ENCODE data around the gene ARMCX1.
A peak's percentile ranks its signal among the peaks of the same experiment; 100 is the strongest.
"Not testable (repeated sequence)": the region's sequence is repeated elsewhere in the genome, so short reads cannot be mapped to it uniquely, and the experiment has no call there.

ARMCX1 gene

DNA sequence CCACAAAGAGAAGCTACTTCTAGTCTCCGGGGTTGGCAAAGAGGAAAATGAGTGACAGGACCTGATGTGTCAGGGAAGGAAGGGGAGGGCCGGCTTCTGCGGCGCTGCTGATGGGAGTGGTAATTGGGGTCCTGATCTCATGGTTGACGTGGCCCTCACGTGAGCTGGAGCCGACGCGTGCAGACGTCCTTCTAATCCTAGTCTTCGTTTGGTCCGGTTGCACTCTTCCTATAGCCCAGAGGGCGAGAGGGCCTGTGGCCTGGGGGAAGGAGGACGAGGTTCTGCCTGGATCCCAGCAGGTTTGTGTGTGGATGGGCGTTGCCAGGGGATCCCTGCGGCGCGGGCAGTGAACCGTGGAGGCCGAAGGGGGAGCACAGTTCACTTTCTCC lies at the start of gene ARMCX1:
ARMCX1 (plus strand) TSS at position 186 of the 389 bp plus-strand sequence. CDS start 2,384 bp downstream, outside the sequence.
- DNase-seq (ENCODE audit: low read depth, low spot score) = no peak
- H3K27ac ChIP-seq = peak within 1 kb of the TSS; percentile 32

DNA sequence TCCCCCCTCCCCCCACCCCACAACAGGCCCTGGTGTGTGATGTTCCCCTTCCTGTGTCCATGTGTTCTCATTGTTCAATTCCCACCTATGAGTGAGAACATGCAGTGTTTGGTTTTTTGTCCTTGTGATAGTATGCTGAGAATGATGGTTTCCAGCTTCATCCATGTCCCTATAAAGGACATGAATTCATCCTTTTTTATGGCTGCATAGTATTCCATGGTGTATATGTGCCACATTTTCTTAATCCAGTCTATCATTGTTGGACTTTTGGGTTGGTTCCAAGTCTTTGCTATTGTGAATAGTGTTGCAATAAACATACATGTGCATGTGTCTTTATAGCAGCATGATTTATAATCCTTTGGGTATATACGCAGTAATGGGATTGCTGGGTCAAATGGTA lies 47.4 kb upstream of the ARMCX1 start:
- not testable (repeated sequence) for DNase-seq (ENCODE audit: low read depth, low spot score)

DNA sequence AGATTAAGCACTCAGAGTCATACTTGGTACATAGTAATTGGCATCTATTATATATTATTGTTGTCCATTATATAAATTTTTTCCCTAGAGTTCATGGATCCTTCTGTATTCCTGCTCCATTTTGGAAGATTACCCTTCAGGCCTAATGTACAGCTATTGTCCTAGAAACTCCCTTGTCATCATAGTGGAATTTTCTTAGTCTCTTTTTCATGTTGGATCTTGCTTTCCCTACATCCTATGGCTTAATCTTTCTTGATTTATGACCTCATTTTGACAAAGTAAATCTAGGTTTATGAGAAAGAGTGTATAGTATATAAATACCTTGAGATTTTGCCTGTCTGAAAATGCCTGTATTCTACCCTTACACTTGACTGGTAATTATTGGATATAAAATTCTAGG lies 43.0 kb upstream of the ARMCX1 start:
- DNase-seq (ENCODE audit: low read depth, low spot score) = no peak
- H3K27ac ChIP-seq = peak overlapping the region; percentile 65

More for the DNA sequence above, 47.4 kb upstream of the ARMCX1 start:
- not testable (repeated sequence) for H3K27ac ChIP-seq

DNA sequence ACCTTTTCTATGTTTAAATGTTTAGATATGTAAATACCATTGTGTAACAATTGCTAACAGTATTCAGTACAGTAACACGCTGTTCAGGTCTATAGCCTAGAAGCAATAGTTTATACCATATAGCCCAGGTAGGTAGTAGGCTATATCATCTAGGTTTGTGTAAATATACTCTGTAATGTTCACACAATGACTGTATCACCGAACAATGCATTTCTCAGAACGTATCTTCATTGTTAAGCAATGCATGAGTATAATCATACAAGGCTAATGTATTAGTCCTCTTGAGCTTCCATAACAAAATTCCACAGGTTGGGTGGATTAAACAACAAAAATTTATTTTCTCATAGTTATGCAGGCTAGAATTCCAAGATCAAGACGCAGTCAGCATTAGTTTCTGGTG lies 42.4 kb upstream of the ARMCX1 start:
- H3K27ac ChIP-seq = peak overlapping the region; percentile 65
- DNase-seq (ENCODE audit: low read depth, low spot score) = no peak

DNA sequence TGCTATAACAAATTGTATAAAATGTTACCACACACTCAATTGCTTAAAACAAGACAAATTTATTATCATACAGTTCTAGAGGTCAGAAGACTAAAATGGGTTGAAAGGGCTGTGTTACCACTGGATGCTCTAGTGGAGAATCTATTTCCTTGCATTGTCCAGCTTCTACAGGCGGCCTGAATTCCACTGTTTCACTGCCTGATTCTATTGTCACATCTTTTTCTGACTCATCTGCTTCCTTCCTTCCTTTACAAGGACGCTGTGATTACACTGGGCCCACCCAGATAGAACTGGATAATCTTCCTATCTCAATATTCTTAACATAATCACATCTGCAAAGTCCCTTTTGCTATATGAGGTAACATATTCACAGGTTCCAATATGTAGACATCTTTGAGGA lies 19.4 kb upstream of the ARMCX1 start:
- no peak for DNase-seq (ENCODE audit: low read depth, low spot score)
- no peak overlapping the region for H3K27ac ChIP-seq

DNA sequence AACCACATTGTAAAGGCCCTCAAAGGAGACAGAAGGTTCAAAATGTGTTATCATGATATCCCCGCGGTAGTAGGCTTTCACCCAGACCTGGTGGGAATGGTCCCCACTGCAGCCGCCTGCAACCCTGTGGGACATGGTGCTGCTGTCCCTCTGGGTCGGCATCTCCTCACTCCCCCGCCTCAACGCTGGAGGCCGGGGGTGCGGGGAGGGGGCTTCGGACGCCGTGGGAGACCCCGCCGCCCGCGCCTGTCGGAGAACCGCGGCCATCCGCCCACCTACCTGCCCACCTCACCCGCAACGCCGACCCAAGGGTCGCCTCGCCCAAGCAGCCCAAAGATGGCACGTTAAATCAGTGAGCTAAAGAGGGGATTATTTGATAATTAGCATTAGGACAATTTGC lies 11.2 kb upstream of the ARMCX1 start:
- no peak overlapping the region for H3K27ac ChIP-seq
- DNase-seq (ENCODE audit: low read depth, low spot score) = no peak

DNA sequence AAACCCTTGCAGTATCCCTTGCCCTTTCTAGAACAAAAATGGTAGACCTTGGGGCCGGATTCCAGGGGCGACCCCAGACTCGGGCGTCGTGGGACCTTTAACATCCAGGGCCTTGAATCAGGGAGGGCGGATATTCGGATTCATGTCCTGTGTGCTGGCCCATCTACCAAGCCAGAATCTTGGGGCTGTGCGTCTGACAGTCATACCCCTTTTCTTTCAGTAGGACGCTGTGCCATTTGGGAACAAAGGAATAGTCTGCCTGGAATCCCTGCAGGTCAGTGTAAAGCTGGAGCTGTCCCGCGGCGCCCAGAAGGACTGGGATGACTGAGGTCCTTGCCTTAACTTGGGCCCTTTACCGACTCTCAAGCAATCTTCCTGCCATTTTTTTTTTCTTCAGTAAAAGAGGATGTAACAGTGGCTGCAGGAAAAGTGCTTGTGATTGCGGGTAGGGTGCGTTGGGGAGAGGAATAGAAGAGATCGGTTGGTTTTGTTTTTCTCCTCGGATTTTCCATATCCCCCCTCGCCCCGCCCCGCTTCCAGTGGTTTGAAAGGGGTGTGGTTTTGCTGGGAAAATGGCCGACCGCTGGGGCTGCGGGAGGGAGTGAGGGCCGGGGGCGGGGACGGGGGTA lies 518 bp downstream of the ARMCX1 start:
- peak overlapping the region; percentile 32 for H3K27ac ChIP-seq
- no peak for DNase-seq (ENCODE audit: low read depth, low spot score)

DNA sequence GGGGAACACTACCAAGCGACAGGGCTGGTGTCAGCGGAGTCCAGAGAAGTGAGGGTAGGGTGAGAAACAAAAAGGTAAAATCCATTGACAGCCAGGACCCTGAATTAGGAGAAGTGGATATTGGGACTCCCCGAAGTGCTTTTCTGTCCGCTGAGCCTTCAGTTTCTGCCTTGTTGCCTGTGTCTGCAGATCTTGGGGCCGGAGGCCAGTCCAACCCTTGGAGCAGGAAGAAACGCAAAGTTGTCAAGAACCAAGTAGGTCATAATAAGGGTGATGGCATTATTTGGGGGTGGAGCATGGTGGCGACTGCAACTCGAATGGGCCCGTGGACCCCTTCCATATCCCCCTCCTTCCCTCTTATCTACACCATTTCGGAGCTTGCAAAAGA lies 1.0 kb downstream of the ARMCX1 start:
- no peak for DNase-seq (ENCODE audit: low read depth, low spot score)
- H3K27ac ChIP-seq = no peak overlapping the region

DNA sequence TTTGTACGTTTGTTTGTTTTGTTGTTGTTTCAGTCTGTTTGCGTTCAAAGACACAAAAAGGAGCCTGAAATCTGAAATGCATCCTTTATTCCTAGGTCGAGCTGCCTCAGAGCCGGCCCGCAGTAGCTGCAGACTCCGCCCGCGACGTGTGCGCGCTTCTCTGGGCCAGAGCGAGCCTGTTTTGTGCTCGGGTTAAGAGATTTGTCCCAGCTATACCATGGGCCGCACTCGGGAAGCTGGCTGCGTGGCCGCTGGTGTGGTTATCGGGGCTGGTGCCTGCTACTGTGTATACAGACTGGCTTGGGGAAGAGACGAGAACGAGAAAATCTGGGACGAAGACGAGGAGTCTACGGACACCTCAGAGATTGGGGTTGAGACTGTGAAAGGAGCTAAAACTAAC lies 2.4 kb downstream of the ARMCX1 start:
- no peak for DNase-seq (ENCODE audit: low read depth, low spot score)

DNA sequence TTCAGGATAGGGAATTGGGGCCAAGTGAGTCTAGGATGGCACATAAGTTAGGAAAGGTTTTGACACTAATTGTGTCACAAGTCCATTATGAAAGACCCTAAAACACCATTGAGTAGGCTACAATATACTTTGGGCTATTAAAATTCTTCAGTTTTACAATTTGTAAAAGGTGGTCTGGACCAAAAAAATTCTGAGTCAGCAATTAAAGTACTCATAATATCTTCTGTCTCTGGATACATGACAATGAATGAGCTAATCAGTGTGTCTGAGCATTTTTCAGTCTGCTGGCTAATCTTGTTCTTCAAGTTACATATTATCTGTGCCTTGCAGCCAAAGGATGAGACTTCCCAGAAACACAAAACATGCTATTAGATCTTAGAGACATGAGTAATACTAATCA lies 14.3 kb downstream of the ARMCX1 start:
- no peak for DNase-seq (ENCODE audit: low read depth, low spot score)
- no peak overlapping the region for H3K27ac ChIP-seq

More for the DNA sequence above, 2.4 kb downstream of the ARMCX1 start:
- no peak overlapping the region for H3K27ac ChIP-seq

DNA sequence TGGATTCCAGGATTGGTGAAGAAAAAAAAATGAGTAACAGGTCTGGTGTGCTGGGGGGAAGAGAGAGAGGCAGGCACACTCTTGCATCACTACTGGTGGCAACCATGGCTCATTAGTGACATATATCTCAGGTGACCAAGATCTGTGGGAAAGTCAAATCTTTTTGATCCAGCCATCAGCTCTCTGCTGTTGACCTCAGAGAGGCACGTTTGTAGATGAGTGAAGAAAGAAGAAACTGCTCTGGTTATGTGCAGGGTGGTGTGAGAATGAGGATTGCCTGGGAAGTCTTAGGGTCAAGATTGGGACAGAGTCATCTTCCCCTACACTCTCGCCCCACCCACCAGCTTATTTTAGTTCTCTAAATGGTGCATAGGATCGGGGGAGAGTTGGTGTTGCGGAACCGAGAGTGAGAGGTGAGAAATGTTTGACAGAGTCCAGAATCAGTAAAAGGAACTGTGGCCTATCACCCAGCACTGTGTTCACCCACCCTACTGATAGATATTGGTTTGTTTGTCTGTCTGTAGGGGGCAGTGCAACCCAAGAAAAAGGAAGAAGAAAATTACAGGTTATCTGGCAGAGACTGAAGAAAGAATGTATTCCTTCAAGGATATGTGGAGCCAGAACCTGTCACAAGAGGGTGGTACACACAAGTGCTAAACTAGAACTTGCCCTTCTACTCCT lies 45.5 kb downstream of the ARMCX1 start:
- no peak overlapping the region for H3K27ac ChIP-seq
- DNase-seq (ENCODE audit: low read depth, low spot score) = peak; percentile 14

DNA sequence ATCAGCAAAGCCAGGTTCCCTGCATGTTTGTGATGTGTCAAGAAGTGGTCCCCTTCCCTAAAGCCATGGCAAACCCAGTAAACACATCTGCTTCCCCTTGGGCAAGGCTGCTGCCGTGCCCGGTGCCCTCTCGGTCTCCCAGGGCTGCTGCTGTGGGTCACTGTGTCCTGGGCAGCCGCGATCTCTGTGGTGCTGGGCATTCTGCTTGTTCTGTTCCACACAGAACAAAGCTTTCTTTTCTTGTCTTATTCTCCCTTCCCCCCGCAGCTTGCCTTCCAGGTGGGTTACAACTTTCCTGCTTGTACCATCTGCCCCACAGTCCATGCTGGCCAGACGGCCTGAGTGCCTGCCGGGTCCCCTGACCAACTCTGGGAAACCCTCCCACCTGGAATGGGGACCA lies 49.2 kb downstream of the ARMCX1 start:
- not testable (repeated sequence) for DNase-seq (ENCODE audit: low read depth, low spot score); H3K27ac ChIP-seq

DNA sequence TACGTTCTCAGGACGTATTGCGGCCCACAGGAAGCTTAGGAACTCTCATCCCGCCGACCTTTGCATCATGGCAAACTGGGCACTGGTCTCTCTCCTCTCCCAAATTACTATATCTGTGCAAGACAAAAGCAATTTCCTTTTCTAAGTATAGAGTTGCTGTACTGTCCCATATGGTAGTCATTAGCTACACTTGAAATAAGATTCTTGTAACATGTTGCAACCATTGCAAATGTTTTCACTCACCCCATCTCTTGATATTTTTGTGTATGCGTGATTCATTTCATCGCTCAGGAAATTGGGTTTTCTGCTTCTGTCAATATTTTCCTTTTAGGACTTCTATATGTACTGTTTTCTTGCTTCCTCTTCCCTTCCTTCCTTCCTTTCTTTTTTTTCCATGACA lies 51.7 kb downstream of the ARMCX1 start:
- H3K27ac ChIP-seq = no peak overlapping the region
- no peak for DNase-seq (ENCODE audit: low read depth, low spot score)
